ENCODE results near the gene GOLGA6A. TPM values are rescaled to one million over a fixed set of nuclear protein-coding genes. Genes with fewer than 3 reads are reported as not detected.

The GOLGA6A gene
- total RNA-seq, 1 experiment from 2014 or later = not detected

GRCh38 chr15:74129586-74130154, 47.3 kb upstream of the GOLGA6A start:
- intact Hi-C loops (cut with micrococcal nuclease; ENCODE audit: unreplicated experiment) = no loop called here
- Mint-ChIP-seq H3K36me3 (ENCODE audit: insufficient read depth, unreplicated experiment) (no peaks in the 10 kb centered on the region), H3K9me3 (ENCODE audit: low read depth, unreplicated experiment) (no peaks in the 10 kb centered on the region), H3K27ac (ENCODE audit: unreplicated experiment) (no peak overlapping the region), H3K4me1 (ENCODE audit: low read depth, unreplicated experiment) (no peaks in the 10 kb centered on the region), H3K4me3 (ENCODE audit: low read depth, unreplicated experiment) (no peak overlapping the region), H3K27me3 (ENCODE audit: unreplicated experiment) (peaks cover 75% of the 10 kb centered on the region)
- no peak for DNase-seq
- no peak for TF ChIP-seq CTCF (IDR thresholded peaks at IDR 0.05; ENCODE audit: unreplicated experiment)
- CTCF ChIA-PET = interaction anchor here (0.7 to 3.4 kb wide), 2 partner anchors 69 to 178 kb away, joined by 4 to 29 read pairs; no protein-coding TSS in a partner anchor
- BruUV-seq (replicated peaks) = no TSS peak

- Mint-ChIP-seq H3K4me3 (ENCODE audit: low read depth, unreplicated experiment) (no peak overlapping the region), H3K4me1 (ENCODE audit: low read depth, unreplicated experiment) (no peaks in the 10 kb centered on the region), H3K27me3 (ENCODE audit: unreplicated experiment) (peaks cover 82% of the 10 kb centered on the region), H3K27ac (ENCODE audit: unreplicated experiment) (no peak overlapping the region), H3K9me3 (ENCODE audit: low read depth, unreplicated experiment) (no peaks in the 10 kb centered on the region), H3K36me3 (ENCODE audit: insufficient read depth, unreplicated experiment) (no peaks in the 10 kb centered on the region)
- DNase-seq = no peak
- intact Hi-C loops (cut with micrococcal nuclease; ENCODE audit: unreplicated experiment) = no loop called here
- BruUV-seq (replicated peaks) = no TSS peak
- CTCF ChIA-PET = interaction anchor here (0.7 to 3.4 kb wide), 2 partner anchors 70 to 179 kb away, joined by 4 to 29 read pairs; no protein-coding TSS in a partner anchor
- TF ChIP-seq CTCF (IDR thresholded peaks at IDR 0.05; ENCODE audit: unreplicated experiment) = no peak
These were observed 46.6 kb upstream of the GOLGA6A start for GRCh38 chr15:74128785-74129585.

GRCh38 chr15:74127954-74128784, 45.8 kb upstream of the GOLGA6A start:
- no peak overlapping the region for H3K27ac Mint-ChIP-seq (ENCODE audit: unreplicated experiment)
- no peak for TF ChIP-seq CTCF (IDR thresholded peaks at IDR 0.05; ENCODE audit: unreplicated experiment)
- no peak for DNase-seq
- no peaks in the 10 kb centered on the region for H3K4me1 Mint-ChIP-seq (ENCODE audit: low read depth, unreplicated experiment)
- CTCF ChIA-PET = interaction anchor here (0.7 to 3.4 kb wide), 3 partner anchors 176 to 223 kb away, joined by 3 to 29 read pairs (median 3); no protein-coding TSS in a partner anchor
- H3K4me3 Mint-ChIP-seq (ENCODE audit: low read depth, unreplicated experiment) = no peak overlapping the region
- no peaks in the 10 kb centered on the region for H3K36me3 Mint-ChIP-seq (ENCODE audit: insufficient read depth, unreplicated experiment)
- BruUV-seq (replicated peaks) = no TSS peak
- no peaks in the 10 kb centered on the region for H3K9me3 Mint-ChIP-seq (ENCODE audit: low read depth, unreplicated experiment)
- intact Hi-C loops (cut with micrococcal nuclease; ENCODE audit: unreplicated experiment) = loop anchor here (1.0 kb wide), 2 partner anchors 175 to 180 kb away; no protein-coding TSS in a partner anchor
- peaks cover 90% of the 10 kb centered on the region for H3K27me3 Mint-ChIP-seq (ENCODE audit: unreplicated experiment)

GRCh38 chr15:74127255-74127953, 45.1 kb upstream of the GOLGA6A start:
- Mint-ChIP-seq H3K4me3 (ENCODE audit: low read depth, unreplicated experiment) (no peak overlapping the region), H3K36me3 (ENCODE audit: insufficient read depth, unreplicated experiment) (no peaks in the 10 kb centered on the region), H3K4me1 (ENCODE audit: low read depth, unreplicated experiment) (no peaks in the 10 kb centered on the region), H3K27ac (ENCODE audit: unreplicated experiment) (no peak overlapping the region), H3K9me3 (ENCODE audit: low read depth, unreplicated experiment) (no peaks in the 10 kb centered on the region), H3K27me3 (ENCODE audit: unreplicated experiment) (peaks cover 91% of the 10 kb centered on the region)
- DNase-seq = peak; percentile 97
- TF ChIP-seq CTCF (IDR thresholded peaks at IDR 0.05; ENCODE audit: unreplicated experiment) = peak; percentile 98
- BruUV-seq (replicated peaks) = no TSS peak
- CTCF ChIA-PET = interaction anchor here (0.7 to 3.4 kb wide), 3 partner anchors 176 to 223 kb away, joined by 3 to 29 read pairs (median 3); no protein-coding TSS in a partner anchor
- intact Hi-C loops (cut with micrococcal nuclease; ENCODE audit: unreplicated experiment) = loop anchor here (1.0 kb wide), 2 partner anchors 176 to 181 kb away; no protein-coding TSS in a partner anchor
